Measurements from ENCODE around the gene SLC4A4.

DNA sequence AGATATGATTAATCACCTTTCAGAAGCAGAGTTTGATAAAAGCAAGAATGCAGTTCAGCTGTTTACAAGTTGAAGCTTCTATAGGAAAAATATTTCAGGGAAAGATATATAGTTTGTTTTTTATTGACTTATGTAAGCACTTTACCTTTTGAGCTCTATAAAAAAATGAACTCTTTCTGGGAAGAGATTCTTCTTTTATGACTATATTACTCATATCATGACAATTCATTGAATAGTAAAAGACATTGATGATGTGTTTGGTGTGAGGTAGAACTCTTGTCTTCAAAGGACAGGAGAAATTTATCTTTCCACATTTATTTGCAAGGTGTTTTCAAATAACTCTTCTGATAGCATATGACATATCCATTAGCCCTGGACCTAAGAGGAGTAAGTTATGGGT is 156.6 kb downstream of the SLC4A4 start:
- TF ChIP-seq CTCF (IDR thresholded peaks at IDR 0.05) = no peak
- no peak for TF ChIP-seq POLR2AphosphoS5 (IDR thresholded peaks at IDR 0.05)
- no peak for TF ChIP-seq POLR2A (IDR thresholded peaks at IDR 0.05)
